Gastrocnemius medialis (tissue), 4 donors: ENCODE measurements around the gene ADD3.

Source experiments
- POLR2A ChIP-seq, 2 donors: fragments of 450-650 bp; IDR thresholded peaks; one replicate each; pipeline ENCODE4 v1.6.1; 2017; ENCODE audit warnings: antibody characterized with exemption in 2 of 2, mild to moderate bottlenecking in 2 of 2, moderate library complexity in 2 of 2
- TF ChIP-seq, protein P1 (sequence below), 5 experiments: fragments of 450-650 bp in 3 of 5; fragments of 200-600 bp in 2 of 5; sonication (generic) in 2 of 5; IDR thresholded peaks in 4 of 5; conservative IDR thresholded peaks in 1 of 5; 1 replicate in 4 of 5; 2 replicates in 1 of 5; pipeline ENCODE4 v1.5.1; 2016 to 2019; ENCODE audit warnings: antibody characterized with exemption in 5 of 5, mild to moderate bottlenecking in 3 of 5, moderate library complexity in 3 of 5

- no peak for TF ChIP-seq POLR2A (IDR thresholded peaks at IDR 0.05)
- TF ChIP-seq, protein P1, sequence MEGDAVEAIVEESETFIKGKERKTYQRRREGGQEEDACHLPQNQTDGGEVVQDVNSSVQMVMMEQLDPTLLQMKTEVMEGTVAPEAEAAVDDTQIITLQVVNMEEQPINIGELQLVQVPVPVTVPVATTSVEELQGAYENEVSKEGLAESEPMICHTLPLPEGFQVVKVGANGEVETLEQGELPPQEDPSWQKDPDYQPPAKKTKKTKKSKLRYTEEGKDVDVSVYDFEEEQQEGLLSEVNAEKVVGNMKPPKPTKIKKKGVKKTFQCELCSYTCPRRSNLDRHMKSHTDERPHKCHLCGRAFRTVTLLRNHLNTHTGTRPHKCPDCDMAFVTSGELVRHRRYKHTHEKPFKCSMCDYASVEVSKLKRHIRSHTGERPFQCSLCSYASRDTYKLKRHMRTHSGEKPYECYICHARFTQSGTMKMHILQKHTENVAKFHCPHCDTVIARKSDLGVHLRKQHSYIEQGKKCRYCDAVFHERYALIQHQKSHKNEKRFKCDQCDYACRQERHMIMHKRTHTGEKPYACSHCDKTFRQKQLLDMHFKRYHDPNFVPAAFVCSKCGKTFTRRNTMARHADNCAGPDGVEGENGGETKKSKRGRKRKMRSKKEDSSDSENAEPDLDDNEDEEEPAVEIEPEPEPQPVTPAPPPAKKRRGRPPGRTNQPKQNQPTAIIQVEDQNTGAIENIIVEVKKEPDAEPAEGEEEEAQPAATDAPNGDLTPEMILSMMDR (IDR thresholded peaks at IDR 0.05 in 4 of 5, conservative IDR thresholded peaks at IDR 0.05 in 1 of 5): no peak
Observed at GRCh38 chr10:110065269-110065668, 57.5 kb downstream of the ADD3 start.
